NB4 (cell line): Measurements from ENCODE around the gene CES1.

Experiments used
- CTCF ChIP-seq: IDR thresholded peaks from one replicate; pipeline ENCODE4 v1.5.1; 2012; ENCODE audit warnings: low read depth, low read length
- MAX ChIP-seq: IDR thresholded peaks from 2 replicates; pipeline ENCODE4 v1.6.1; 2011; ENCODE audit warnings: low read depth, low read length
- MYC ChIP-seq: IDR thresholded peaks from 2 replicates; pipeline ENCODE4 v1.6.1; 2011; ENCODE audit warnings: low read depth, low read length
- POLR2A ChIP-seq: IDR thresholded peaks from 2 replicates; pipeline ENCODE4 v1.6.1; 2011; ENCODE audit warnings: mild to moderate bottlenecking; ENCODE audit not compliant: insufficient read length; ENCODE audit errors: extremely low read depth

DNA sequence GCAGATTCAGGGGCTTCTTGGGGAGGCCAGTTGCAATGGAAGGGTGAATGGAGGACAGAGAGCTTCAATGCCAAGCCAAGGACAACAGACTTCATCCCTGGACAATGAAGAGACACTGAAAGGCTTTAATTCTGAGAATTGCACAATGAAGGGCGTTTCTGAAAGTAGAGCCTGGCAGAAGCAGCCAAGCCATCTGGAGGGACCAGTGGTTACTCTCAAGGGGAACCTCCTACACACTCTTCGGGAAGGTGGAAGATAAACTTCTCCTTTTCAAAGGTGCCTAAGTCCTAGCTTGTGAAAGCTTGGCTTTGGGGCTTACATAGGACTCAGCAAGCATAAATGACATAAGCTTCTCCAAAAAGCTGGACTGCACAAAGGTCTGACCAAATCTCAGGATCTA, 6.2 kb upstream of the CES1 start:
- TF ChIP-seq CTCF: no peak
- TF ChIP-seq MAX: no peak
- no peak for TF ChIP-seq POLR2A
- no peak for TF ChIP-seq MYC
